GM23338 (cell line): ENCODE data around the gene ZNF174. TPM values are rescaled to one million over a fixed set of nuclear protein-coding genes. Genes with fewer than 3 reads are reported as not detected.

Experiments used
- ATAC-seq: fragments of 200-7000 bp; cut with Tn5 transposase; 3 replicates; pipeline ENCODE4 v1.9.1; 2020
- DNase-seq: peaks from one replicate; pipeline ENCODE4 v3.0.0-alpha.2; 2015; ENCODE audit warnings: low spot score
- H2AFZ ChIP-seq: fragments of 200-600 bp; sonication (generic); 2 replicates; pipeline ENCODE4 v1.8.0; 2016; ENCODE audit warnings: antibody characterized with exemption, mild to moderate bottlenecking, moderate library complexity
- H3F3A ChIP-seq: fragments of 200-600 bp; sonication (generic); replicated peaks from 2 replicates; pipeline ENCODE4 v1.8.0; 2017; ENCODE audit warnings: antibody characterized with exemption, mixed run types, low read depth
- H3K27ac ChIP-seq: fragments of 200-600 bp; sonication (generic); 2 replicates; pipeline ENCODE4 v1.6.1; 2016; ENCODE audit warnings: low read depth
- H3K27me3 ChIP-seq: fragments of 200-600 bp; sonication (generic); 2 replicates; pipeline ENCODE4 v1.8.0; 2016; ENCODE audit warnings: mild to moderate bottlenecking, mixed run types, moderate library complexity; ENCODE audit not compliant: insufficient read depth
- H3K36me3 ChIP-seq: fragments of 200-600 bp; sonication (generic); 2 replicates; pipeline ENCODE4 v1.8.0; 2016; ENCODE audit warnings: mild to moderate bottlenecking; ENCODE audit not compliant: insufficient read depth
- H3K4me1 ChIP-seq: fragments of 200-600 bp; sonication (generic); 2 replicates; pipeline ENCODE4 v1.8.0; 2016; ENCODE audit warnings: mild to moderate bottlenecking, moderate library complexity; ENCODE audit not compliant: insufficient read depth
- H3K4me2 ChIP-seq: fragments of 200-600 bp; sonication (generic); 2 replicates; pipeline ENCODE4 v1.7.1; 2017; ENCODE audit warnings: mixed run types
- H3K4me3 ChIP-seq: fragments of 200-600 bp; sonication (generic); 2 replicates; pipeline ENCODE4 v1.6.1; 2016; ENCODE audit warnings: mixed run types
- H3K79me2 ChIP-seq: fragments of 200-600 bp; sonication (generic); replicated peaks from 2 replicates; pipeline ENCODE4 v1.8.0; 2017; ENCODE audit warnings: mild to moderate bottlenecking; ENCODE audit not compliant: insufficient read depth
- H3K9me2 ChIP-seq: fragments of 200-600 bp; sonication (generic); 2 replicates; pipeline ENCODE4 v1.8.0; 2017; ENCODE audit not compliant: insufficient read depth
- H4K20me1 ChIP-seq: fragments of 200-600 bp; sonication (generic); replicated peaks from 2 replicates; pipeline ENCODE4 v1.8.0; 2017; ENCODE audit warnings: mild to moderate bottlenecking; ENCODE audit not compliant: insufficient read depth
- H3K27ac Mint-ChIP-seq: 2 replicates; pipeline ENCODE4 v1.8.0; 2020; ENCODE audit warnings: inconsistent platforms, mild to moderate bottlenecking, moderate library complexity, mixed read lengths
- H3K27me3 Mint-ChIP-seq: 3 replicates; pipeline ENCODE4 v1.8.0; 2022; ENCODE audit warnings: low read depth, mild to moderate bottlenecking, moderate library complexity, mixed read lengths, inconsistent platforms; ENCODE audit not compliant: insufficient read depth, poor library complexity
- H3K36me3 Mint-ChIP-seq: 3 replicates; pipeline ENCODE4 v1.8.0; 2021; ENCODE audit warnings: low read depth, mild to moderate bottlenecking, inconsistent platforms, moderate library complexity, mixed read lengths
- H3K4me1 Mint-ChIP-seq: 3 replicates; pipeline ENCODE4 v1.8.0; 2020; ENCODE audit warnings: mild to moderate bottlenecking, inconsistent platforms, mixed read lengths
- H3K4me3 Mint-ChIP-seq: 3 replicates; pipeline ENCODE4 v1.8.0; 2021; ENCODE audit warnings: moderate library complexity, mild to moderate bottlenecking, inconsistent platforms, mixed read lengths
- H3K9me3 Mint-ChIP-seq: 3 replicates; pipeline ENCODE4 v1.8.0; 2020; ENCODE audit warnings: moderate library complexity, mild to moderate bottlenecking, inconsistent platforms, mixed read lengths
- CREB1 ChIP-seq: fragments of 250-450 bp; sonication (Bioruptor Pico); IDR thresholded peaks from 2 replicates; pipeline ENCODE4 v1.5.0; 2020; ENCODE audit warnings: low read depth, mild to moderate bottlenecking, moderate library complexity
- CTCF ChIP-seq, 2 experiments: fragments of 200-600 bp in 1 of 2; sonication (generic) in 1 of 2; conservative IDR thresholded peaks; 2 replicates each; pipeline versions ENCODE4 v1.5.1 to v1.6.1; 2016 to 2017; ENCODE audit warnings: antibody characterized with exemption in 2 of 2, low read depth in 2 of 2, mild to moderate bottlenecking in 2 of 2, moderate library complexity in 1 of 2
- EZH2 ChIP-seq: fragments of 200-600 bp; sonication (generic); IDR thresholded peaks from one replicate; pipeline ENCODE4 v1.8.0; 2017; ENCODE audit warnings: antibody characterized with exemption, mild to moderate bottlenecking, low read depth; ENCODE audit not compliant: unreplicated experiment
- EZH2phosphoT487 ChIP-seq: fragments of 200-600 bp; sonication (generic); IDR thresholded peaks from one replicate; pipeline ENCODE4 v1.8.1; 2018; ENCODE audit warnings: antibody characterized with exemption; ENCODE audit not compliant: unreplicated experiment
- JUNB ChIP-seq: IDR thresholded peaks from one replicate; pipeline ENCODE4 v1.6.1; 2016; ENCODE audit warnings: antibody characterized with exemption; ENCODE audit not compliant: unreplicated experiment
- NANOG ChIP-seq: IDR thresholded peaks from 2 replicates; pipeline ENCODE4 v1.6.1; 2016; ENCODE audit warnings: antibody characterized with exemption, borderline replicate concordance
- POLR2AphosphoS5 ChIP-seq: IDR thresholded peaks from 2 replicates; pipeline ENCODE4 v1.6.1; 2016; ENCODE audit warnings: antibody characterized with exemption, low read depth
- REST ChIP-seq: IDR thresholded peaks from one replicate; pipeline ENCODE4 v1.6.1; 2018; ENCODE audit warnings: antibody characterized with exemption; ENCODE audit not compliant: unreplicated experiment
- STAT1 ChIP-seq: IDR thresholded peaks from one replicate; pipeline ENCODE4 v1.6.1; 2016; ENCODE audit warnings: antibody characterized with exemption; ENCODE audit not compliant: unreplicated experiment
- ZNF114 ChIP-seq: fragments of 250-450 bp; sonication (Bioruptor Pico); IDR thresholded peaks from 2 replicates; pipeline ENCODE4 v1.5.0; 2020; ENCODE audit warnings: mild to moderate bottlenecking, moderate library complexity
- ZNF331 ChIP-seq: fragments of 250-450 bp; sonication (Bioruptor Pico); IDR thresholded peaks from 2 replicates; pipeline ENCODE4 v1.5.0; 2020; ENCODE audit warnings: low read depth, mild to moderate bottlenecking, moderate library complexity
- polyA plus RNA-seq: library from polyadenylated mRNA; unstranded; fragments of >200 nt; fragmentation: Nextera tagmentation; extraction: Ambion mirVana; gene quantifications from 2 replicates; pipeline ENCODE4 v1.2.1, GENCODE V29; 2016
- total RNA-seq: library from RNA; depleted of rRNA; stranded (reverse); fragments of >200 nt; shearing (Covaris generic); gene quantifications from 2 replicates; pipeline ENCODE4 v1.2.3, GENCODE V29; 2014
- TF ChIP-seq, protein P1 (sequence below): IDR thresholded peaks from 2 replicates; pipeline ENCODE4 v1.6.1; 2016; ENCODE audit warnings: antibody characterized with exemption
- TF ChIP-seq, protein P2 (sequence below): fragments of 250-450 bp; sonication (Bioruptor Pico); IDR thresholded peaks from 2 replicates; pipeline ENCODE4 v1.5.0; 2020; ENCODE audit warnings: mild to moderate bottlenecking, moderate library complexity

Gene ZNF174
- total and polyA plus RNA-seq, 2 experiments from 2014 or later, result 9.0 to 13.2 TPM

DNA sequence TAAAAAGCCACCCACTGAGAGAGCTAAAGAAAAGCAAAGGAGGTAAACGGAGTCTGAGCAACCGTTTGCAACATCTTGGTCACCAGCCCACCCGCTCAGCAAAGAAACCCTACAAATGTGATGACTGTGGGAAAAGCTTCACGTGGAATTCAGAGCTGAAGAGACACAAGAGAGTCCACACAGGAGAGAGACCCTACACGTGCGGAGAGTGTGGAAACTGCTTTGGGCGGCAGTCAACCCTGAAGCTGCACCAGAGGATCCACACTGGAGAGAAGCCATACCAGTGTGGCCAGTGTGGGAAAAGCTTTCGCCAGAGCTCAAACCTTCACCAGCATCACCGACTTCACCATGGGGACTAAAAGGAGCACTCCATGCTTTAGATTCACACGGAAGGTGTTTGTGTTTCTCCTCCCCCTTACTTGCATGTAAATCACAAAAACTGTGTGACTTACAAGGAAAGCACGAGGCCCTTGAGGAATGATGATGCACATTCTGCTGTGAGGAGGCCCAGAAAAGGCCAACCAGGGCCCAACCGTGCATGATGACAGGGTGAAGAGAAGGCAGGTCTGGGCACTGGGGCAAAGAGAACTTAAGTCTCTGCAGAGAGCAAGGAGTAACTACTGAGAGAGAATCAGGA is 7.7 kb downstream of the ZNF174 start:
- Histone ChIP-seq H3K79me2 (peaks cover under 1% of the 10 kb centered on the region; the same call in 1 of the 2 replicates), H3K9me2 (no peaks in the 10 kb centered on the region; the same call in 1 of the 2 replicates), H3K27me3 (no peaks in the 10 kb centered on the region), H3K27ac (no peak overlapping the region), H4K20me1 (no peaks in the 10 kb centered on the region), H3K4me3 (no peak overlapping the region), H3K4me1 (no peaks in the 10 kb centered on the region), H3F3A (no peaks in the 10 kb centered on the region), H3K4me2 (no peak overlapping the region), H2AFZ (no peak overlapping the region), H3K36me3 (peaks cover 45% of the 10 kb centered on the region)
- no peaks in the 10 kb centered on the region for H3K4me1 Mint-ChIP-seq
- no peak overlapping the region for H3K27ac Mint-ChIP-seq
- TF ChIP-seq JUNB (no peak), CTCF (conservative IDR thresholded peaks at IDR 0.05; ENCODE audit: low read depth in 2 of 2) (no peak), ZNF114 (CRISPR knock-in tag) (no peak), REST (no peak), CREB1 (CRISPR knock-in tag) (no peak), EZH2 (no peak), EZH2phosphoT487 (no peak), NANOG (no peak), ZNF331 (no peak), POLR2AphosphoS5 (no peak), STAT1 (no peak)
- TF ChIP-seq, protein P1, sequence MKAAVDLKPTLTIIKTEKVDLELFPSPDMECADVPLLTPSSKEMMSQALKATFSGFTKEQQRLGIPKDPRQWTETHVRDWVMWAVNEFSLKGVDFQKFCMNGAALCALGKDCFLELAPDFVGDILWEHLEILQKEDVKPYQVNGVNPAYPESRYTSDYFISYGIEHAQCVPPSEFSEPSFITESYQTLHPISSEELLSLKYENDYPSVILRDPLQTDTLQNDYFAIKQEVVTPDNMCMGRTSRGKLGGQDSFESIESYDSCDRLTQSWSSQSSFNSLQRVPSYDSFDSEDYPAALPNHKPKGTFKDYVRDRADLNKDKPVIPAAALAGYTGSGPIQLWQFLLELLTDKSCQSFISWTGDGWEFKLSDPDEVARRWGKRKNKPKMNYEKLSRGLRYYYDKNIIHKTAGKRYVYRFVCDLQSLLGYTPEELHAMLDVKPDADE, result no peak
- TF ChIP-seq, protein P2, sequence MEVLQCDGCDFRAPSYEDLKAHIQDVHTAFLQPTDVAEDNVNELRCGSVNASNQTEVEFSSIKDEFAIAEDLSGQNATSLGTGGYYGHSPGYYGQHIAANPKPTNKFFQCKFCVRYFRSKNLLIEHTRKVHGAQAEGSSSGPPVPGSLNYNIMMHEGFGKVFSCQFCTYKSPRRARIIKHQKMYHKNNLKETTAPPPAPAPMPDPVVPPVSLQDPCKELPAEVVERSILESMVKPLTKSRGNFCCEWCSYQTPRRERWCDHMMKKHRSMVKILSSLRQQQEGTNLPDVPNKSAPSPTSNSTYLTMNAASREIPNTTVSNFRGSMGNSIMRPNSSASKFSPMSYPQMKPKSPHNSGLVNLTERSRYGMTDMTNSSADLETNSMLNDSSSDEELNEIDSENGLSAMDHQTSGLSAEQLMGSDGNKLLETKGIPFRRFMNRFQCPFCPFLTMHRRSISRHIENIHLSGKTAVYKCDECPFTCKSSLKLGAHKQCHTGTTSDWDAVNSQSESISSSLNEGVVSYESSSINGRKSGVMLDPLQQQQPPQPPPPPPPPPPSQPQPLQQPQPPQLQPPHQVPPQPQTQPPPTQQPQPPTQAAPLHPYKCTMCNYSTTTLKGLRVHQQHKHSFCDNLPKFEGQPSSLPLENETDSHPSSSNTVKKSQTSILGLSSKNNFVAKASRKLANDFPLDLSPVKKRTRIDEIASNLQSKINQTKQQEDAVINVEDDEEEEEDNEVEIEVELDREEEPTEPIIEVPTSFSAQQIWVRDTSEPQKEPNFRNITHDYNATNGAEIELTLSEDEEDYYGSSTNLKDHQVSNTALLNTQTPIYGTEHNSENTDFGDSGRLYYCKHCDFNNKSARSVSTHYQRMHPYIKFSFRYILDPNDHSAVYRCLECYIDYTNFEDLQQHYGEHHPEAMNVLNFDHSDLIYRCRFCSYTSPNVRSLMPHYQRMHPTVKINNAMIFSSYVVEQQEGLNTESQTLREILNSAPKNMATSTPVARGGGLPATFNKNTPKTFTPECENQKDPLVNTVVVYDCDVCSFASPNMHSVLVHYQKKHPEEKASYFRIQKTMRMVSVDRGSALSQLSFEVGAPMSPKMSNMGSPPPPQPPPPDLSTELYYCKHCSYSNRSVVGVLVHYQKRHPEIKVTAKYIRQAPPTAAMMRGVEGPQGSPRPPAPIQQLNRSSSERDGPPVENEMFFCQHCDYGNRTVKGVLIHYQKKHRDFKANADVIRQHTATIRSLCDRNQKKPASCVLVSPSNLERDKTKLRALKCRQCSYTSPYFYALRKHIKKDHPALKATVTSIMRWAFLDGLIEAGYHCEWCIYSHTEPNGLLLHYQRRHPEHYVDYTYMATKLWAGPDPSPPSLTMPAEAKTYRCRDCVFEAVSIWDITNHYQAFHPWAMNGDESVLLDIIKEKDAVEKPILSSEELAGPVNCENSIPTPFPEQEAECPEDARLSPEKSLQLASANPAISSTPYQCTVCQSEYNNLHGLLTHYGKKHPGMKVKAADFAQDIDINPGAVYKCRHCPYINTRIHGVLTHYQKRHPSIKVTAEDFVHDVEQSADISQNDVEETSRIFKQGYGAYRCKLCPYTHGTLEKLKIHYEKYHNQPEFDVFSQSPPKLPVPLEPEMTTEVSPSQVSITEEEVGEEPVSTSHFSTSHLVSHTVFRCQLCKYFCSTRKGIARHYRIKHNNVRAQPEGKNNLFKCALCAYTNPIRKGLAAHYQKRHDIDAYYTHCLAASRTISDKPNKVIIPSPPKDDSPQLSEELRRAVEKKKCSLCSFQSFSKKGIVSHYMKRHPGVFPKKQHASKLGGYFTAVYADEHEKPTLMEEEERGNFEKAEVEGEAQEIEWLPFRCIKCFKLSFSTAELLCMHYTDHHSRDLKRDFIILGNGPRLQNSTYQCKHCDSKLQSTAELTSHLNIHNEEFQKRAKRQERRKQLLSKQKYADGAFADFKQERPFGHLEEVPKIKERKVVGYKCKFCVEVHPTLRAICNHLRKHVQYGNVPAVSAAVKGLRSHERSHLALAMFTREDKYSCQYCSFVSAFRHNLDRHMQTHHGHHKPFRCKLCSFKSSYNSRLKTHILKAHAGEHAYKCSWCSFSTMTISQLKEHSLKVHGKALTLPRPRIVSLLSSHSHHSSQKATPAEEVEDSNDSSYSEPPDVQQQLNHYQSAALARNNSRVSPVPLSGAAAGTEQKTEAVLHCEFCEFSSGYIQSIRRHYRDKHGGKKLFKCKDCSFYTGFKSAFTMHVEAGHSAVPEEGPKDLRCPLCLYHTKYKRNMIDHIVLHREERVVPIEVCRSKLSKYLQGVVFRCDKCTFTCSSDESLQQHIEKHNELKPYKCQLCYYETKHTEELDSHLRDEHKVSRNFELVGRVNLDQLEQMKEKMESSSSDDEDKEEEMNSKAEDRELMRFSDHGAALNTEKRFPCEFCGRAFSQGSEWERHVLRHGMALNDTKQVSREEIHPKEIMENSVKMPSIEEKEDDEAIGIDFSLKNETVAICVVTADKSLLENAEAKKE (CRISPR knock-in tag), result no peak
- H3K27me3 Mint-ChIP-seq, result peaks cover 8% of the 10 kb centered on the region
- no peak for ATAC-seq
- H3K4me3 Mint-ChIP-seq, result no peak overlapping the region
- peaks cover 89% of the 10 kb centered on the region for H3K36me3 Mint-ChIP-seq
- H3K9me3 Mint-ChIP-seq, result peaks cover 94% of the 10 kb centered on the region
- DNase-seq, result no peak
